ENCODE measurements around the gene CIBAR2. TPM values are rescaled to one million over a fixed set of nuclear protein-coding genes. Genes with fewer than 3 reads are reported as not detected.

Gene CIBAR2
- total RNA-seq, 1 experiment from 2014 or later, result not detected

DNA sequence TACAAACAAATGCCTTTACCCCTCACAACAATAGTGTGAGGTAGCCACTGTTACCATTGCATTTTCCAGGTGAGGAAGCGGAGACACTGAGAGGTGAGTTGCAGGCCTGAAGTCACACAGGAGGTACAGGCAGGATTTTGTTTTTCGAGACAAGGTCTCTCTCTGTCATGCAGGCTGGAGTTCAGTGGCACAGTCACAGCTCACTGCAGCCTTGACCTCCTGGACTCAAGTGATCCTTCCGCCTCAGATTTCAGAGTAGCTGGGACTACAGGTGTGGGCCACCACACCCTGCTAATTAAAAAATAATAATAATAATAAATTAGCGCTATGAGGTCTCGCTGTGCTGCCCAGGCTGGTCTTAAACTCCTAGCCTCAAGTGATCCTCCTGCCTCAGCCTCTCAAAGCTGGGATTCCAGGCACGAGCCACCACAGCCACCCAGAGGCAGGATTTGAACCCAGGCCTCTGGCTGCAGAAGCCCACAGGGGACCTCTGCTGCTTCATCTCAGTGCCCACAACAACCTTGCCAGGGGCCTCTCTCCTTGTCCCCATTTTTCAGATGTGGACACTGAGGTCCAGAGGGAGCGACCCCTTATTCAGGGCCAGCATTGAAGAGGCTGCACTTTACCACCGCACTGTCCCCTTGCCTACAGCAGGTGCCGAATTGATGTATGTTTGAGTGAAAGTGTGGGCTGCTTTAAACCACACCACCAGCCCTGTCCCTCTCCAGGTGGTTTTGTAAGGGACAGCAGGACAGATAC lies 16.0 kb upstream of the CIBAR2 start:
- Histone ChIP-seq H4K20me1 (ENCODE audit: control insufficient read depth, insufficient read depth, insufficient read length) (no peaks in the 10 kb centered on the region), H3K79me2 (ENCODE audit: insufficient read depth, low read length) (no peaks in the 10 kb centered on the region), H3K14ac (ENCODE audit: insufficient read depth, low read length) (no peak overlapping the region), H2BK15ac (ENCODE audit: low read depth, low read length) (no peak overlapping the region), H3K4me2 (ENCODE audit: insufficient read depth, insufficient read length, low read length) (no peak overlapping the region), H3K27me3 (ENCODE audit: insufficient read depth, low read length) (no peaks in the 10 kb centered on the region), H2BK12ac (ENCODE audit: insufficient read length, low read depth, low read length) (no peak overlapping the region), H3K4me1 (ENCODE audit: insufficient read depth, low read length) (peaks cover 3% of the 10 kb centered on the region; the same call in 1 of the 2 replicates), H3K18ac (ENCODE audit: insufficient read length, low read depth, low read length) (no peak overlapping the region), H3K9me3 (ENCODE audit: control insufficient read depth, low read depth, low read length) (no peaks in the 10 kb centered on the region), H2BK20ac (ENCODE audit: low read depth, low read length, poor library complexity, severe bottlenecking) (no peak overlapping the region), H3K23me2 (ENCODE audit: insufficient read length, low read depth, low read length, poor library complexity, severe bottlenecking) (no peaks in the 10 kb centered on the region), H4K5ac (ENCODE audit: insufficient read length, low read depth, low read length) (no peak overlapping the region), H3K4ac (ENCODE audit: low read depth, low read length) (no peak overlapping the region), H3K27ac (ENCODE audit: insufficient read length, low read depth, low read length) (no peak overlapping the region), H2AFZ (ENCODE audit: low read length) (no peak overlapping the region), H2BK120ac (ENCODE audit: low read depth, low read length, poor library complexity, severe bottlenecking) (no peak overlapping the region), H3K56ac (ENCODE audit: insufficient read length, low read depth, low read length) (no peak overlapping the region), H3K79me1 (ENCODE audit: insufficient read depth, low read depth, low read length, poor library complexity, severe bottlenecking) (no peaks in the 10 kb centered on the region), H4K8ac (replicated peaks; ENCODE audit: insufficient read length, low read depth, low read length) (no peak overlapping the region), H2BK5ac (ENCODE audit: insufficient read length, low read length) (no peak overlapping the region), H2AK5ac (ENCODE audit: insufficient read length, low read length) (no peak overlapping the region), H4K91ac (ENCODE audit: insufficient read length, low read depth, low read length) (no peak overlapping the region), H3K9ac (ENCODE audit: extremely low read depth, insufficient read length, low read length) (no peak overlapping the region), H3K23ac (ENCODE audit: insufficient read length, low read depth, low read length) (no peak overlapping the region), H3T11ph (ENCODE audit: low read length) (no peak overlapping the region)
- Mint-ChIP-seq H3K4me1 (peaks cover 29 to 36% of the 10 kb centered on the region in 2 experiments), H3K4me3 (no peak overlapping the region), H3K27ac (no peak overlapping the region), H3K36me3 (ENCODE audit: insufficient read depth in 1 of 3, low read depth in 3 of 3) (no peaks in the 10 kb centered on the region; a peak in 1 of 7 replicates), H3K9me3 (peaks cover 0 to 9% of the 10 kb centered on the region in 2 experiments; a peak in 2 of 5 replicates), H3K27me3 (ENCODE audit: low read depth) (peaks cover 16% of the 10 kb centered on the region)
- DNase-seq, result no peak
- no CpG with 5 or more reads among the region's 9 CpGs for WGBS (ENCODE audit: extremely low coverage, insufficient read length, low lambda C conversion rate)
- TF ChIP-seq CTCF (conservative IDR thresholded peaks at IDR 0.05), result no peak

Measured in H9 (cell line).